ENCODE measurements around the gene GPR162.

GPR162 gene

DNA sequence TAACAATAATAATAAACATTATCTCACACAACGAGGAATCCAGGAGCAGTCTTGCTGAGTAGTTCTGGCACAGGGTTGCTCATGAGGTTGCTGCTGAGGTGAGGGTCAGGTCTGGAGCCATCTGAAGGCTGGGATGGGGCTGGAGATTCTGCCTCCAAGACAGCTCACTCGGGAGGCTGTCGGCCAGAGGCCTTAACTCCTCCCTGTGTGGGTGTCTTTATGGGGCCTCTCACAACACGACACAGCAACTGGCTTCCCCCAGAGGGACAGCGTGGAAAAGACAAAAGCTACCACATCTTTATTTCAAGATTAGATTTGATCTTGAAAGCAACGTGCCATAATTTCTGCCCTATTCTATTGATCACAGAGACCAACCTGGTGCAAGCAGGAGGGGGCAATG lies 39.5 kb upstream of the GPR162 start:
- DNase-seq (ENCODE audit: low read depth in 2 of 2) = no peak
- TF ChIP-seq, protein P1, sequence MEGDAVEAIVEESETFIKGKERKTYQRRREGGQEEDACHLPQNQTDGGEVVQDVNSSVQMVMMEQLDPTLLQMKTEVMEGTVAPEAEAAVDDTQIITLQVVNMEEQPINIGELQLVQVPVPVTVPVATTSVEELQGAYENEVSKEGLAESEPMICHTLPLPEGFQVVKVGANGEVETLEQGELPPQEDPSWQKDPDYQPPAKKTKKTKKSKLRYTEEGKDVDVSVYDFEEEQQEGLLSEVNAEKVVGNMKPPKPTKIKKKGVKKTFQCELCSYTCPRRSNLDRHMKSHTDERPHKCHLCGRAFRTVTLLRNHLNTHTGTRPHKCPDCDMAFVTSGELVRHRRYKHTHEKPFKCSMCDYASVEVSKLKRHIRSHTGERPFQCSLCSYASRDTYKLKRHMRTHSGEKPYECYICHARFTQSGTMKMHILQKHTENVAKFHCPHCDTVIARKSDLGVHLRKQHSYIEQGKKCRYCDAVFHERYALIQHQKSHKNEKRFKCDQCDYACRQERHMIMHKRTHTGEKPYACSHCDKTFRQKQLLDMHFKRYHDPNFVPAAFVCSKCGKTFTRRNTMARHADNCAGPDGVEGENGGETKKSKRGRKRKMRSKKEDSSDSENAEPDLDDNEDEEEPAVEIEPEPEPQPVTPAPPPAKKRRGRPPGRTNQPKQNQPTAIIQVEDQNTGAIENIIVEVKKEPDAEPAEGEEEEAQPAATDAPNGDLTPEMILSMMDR (IDR thresholded peaks at IDR 0.05; ENCODE audit: low read depth, low read length) = no peak
- no peak overlapping the region for H3K4me3 ChIP-seq (replicated peaks in 1 of 2; ENCODE audit: low read depth in 2 of 2, low read length in 2 of 2)

DNA sequence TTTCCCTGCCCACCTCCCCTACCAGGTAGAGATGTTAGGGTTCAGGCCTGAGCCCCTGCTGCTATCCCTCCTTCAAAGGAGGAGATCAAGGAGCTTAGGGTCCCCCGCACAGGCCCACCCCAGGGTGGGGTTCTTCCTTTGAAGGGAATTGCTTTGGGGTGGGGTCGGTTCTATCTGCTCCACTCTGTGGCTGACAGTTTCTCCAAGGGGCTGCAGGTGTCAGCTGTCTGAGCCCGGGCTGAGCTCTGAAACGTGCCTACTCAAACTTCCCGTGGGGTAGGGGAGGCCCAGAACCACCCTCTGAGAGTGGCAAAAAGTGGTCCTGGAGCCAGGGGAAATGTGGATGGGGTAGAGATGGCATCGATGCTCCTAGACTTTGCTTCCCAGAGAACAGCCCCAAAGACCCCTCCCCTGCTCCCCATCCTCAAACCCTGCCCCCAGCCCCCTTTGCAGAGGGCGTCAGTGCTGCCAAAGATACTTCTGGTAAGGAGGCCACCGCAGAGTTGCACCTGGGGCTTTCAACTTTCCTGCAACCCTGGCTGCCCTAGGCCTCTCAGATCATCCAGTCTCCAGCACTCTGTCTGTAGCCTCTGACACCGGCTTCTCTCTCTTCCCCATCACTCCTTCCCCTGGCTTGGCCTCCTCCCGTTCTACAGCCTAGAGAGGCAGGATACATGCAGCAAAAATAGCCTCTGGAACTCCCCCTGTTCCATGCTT lies 38.6 kb upstream of the GPR162 start:
- H3K4me3 ChIP-seq (replicated peaks in 1 of 2; ENCODE audit: low read depth in 2 of 2, low read length in 2 of 2) = no peak overlapping the region
- DNase-seq (ENCODE audit: low read depth in 2 of 2) = no peak
- TF ChIP-seq, protein P1 (IDR thresholded peaks at IDR 0.05; ENCODE audit: low read depth, low read length) = no peak

DNA sequence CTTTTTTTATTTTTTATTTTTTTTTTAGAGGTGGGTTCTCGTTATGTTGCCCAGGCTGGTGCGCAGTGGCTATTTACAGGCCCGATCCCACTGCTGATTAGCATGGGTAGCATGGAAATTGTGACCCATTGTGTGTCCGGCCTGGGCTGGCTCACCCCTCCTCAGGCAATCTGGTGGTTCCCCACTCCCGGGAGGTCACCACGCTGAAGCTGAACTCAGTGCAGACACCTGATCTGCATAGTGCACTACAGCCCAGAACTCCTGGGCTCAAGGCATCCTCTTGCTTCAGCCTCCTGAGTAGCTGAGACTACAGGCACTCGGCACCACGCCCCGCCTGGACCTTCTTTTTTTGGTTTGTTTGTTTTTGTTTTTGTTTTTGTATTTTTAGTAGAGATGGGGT lies 37.8 kb upstream of the GPR162 start:
- DNase-seq (ENCODE audit: low read depth in 2 of 2) = no peak
- TF ChIP-seq, protein P1 (IDR thresholded peaks at IDR 0.05; ENCODE audit: low read depth, low read length) = no peak
- H3K4me3 ChIP-seq (replicated peaks in 1 of 2; ENCODE audit: low read depth in 2 of 2, low read length in 2 of 2) = no peak overlapping the region

DNA sequence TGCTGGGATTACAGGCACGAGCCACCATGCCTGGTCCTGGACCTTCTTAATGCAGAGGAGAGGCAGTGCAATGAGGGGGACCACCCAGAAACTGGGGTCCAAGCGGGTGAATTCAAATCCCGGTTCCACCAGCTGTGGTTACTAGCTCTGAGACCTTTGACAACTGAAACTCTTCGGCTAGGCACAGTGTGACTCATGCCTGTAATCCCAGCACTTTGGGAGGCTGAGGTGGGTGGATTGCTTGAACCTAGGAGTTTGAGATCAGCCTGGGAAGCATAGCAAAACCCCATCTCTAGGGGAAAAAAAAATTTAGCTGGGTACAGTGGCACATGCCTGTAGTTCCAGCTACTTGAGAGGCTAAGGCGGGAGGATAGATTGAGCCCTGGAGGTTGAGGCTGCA lies 37.3 kb upstream of the GPR162 start:
- H3K4me3 ChIP-seq (replicated peaks in 1 of 2; ENCODE audit: low read depth in 2 of 2, low read length in 2 of 2) = no peak overlapping the region
- TF ChIP-seq, protein P1 (IDR thresholded peaks at IDR 0.05; ENCODE audit: low read depth, low read length) = no peak
- no peak for DNase-seq (ENCODE audit: low read depth in 2 of 2)

DNA sequence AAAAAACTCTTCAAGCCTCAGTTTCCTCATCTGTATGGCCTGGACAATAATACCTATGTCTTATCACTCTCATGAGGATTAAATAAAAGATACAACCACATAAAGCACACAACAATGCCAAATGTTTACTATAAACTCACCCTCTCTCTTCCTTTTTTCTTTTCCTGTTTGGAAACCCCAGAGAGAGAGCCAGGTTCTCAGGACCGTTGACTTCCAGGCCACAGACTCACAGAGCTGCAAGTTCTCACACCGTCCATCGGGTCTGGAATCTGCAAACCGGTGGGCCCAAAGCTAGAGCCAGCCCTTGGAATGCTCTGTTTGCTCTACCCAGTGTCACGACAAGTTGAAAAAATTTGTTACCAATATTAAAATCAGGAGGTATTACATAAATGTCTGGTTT lies 36.9 kb upstream of the GPR162 start:
- TF ChIP-seq, protein P1 (IDR thresholded peaks at IDR 0.05; ENCODE audit: low read depth, low read length) = no peak
- H3K4me3 ChIP-seq (replicated peaks in 1 of 2; ENCODE audit: low read depth in 2 of 2, low read length in 2 of 2) = no peak overlapping the region
- no peak for DNase-seq (ENCODE audit: low read depth in 2 of 2)

DNA sequence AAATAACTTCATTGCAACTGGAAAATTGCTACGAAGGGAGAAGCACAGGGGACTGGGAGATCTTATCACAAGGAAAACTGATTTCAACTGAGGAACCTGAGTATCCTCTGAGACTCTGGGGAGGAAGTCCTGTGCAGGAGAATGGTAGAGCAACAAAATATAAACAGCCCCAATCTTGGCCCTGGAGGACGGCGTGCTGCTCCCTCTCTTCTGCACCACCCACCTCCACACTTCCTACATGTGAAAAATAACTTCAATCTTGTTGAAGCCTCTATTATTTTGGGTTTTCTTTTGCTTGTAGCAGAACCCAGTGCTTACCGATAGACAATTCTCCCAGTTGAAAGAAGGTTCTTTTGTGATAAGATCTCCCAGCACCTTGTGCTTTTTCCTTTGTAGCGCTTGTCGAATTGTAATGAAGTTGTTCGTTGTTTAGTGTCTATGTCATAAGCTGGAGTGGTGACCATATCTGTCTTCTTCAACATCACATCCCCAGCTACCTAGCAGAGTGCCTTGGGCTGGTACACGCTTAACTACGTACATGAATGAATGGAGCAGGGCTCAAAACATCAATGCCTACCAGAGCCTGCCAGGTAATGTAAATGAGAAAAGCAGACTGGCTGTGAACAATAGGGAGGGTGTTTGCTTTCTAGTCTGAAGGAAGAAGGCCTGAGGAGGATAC lies 35.1 kb upstream of the GPR162 start:
- H3K4me3 ChIP-seq (replicated peaks in 1 of 2; ENCODE audit: low read depth in 2 of 2, low read length in 2 of 2) = no peak overlapping the region
- no peak for DNase-seq (ENCODE audit: low read depth in 2 of 2)
- TF ChIP-seq, protein P1 (IDR thresholded peaks at IDR 0.05; ENCODE audit: low read depth, low read length) = no peak
